Neural cell (in vitro differentiated cells): ENCODE data around the gene ANKRD2. TPM values are rescaled to one million over a fixed set of nuclear protein-coding genes. Genes with fewer than 3 reads are reported as not detected.

ENCODE experiments used
- H2AFZ ChIP-seq: fragments of 200-600, 300-800 bp; sonication (generic), shearing (Covaris generic); 2 replicates; pipeline ENCODE4 v1.6.0; 2014; ENCODE audit warnings: low read depth, mild to moderate bottlenecking, antibody characterized with exemption, low read length, moderate library complexity
- H3F3A ChIP-seq: fragments of 200-600 bp; shearing (Covaris generic); 2 replicates; pipeline ENCODE4 v1.6.1; 2016; ENCODE audit warnings: mild to moderate bottlenecking, moderate library complexity, mixed read lengths, antibody characterized with exemption, low read length; ENCODE audit not compliant: insufficient read depth, poor library complexity, severe bottlenecking
- H3K27ac ChIP-seq: fragments of 200-600, 300-800 bp; sonication (generic), shearing (Covaris generic); 2 replicates; pipeline ENCODE4 v1.5.1; 2014; ENCODE audit warnings: mild to moderate bottlenecking, low read length, moderate library complexity
- H3K27me3 ChIP-seq: fragments of 300-800, 200-600 bp; sonication (generic), shearing (Covaris generic); 2 replicates; pipeline ENCODE4 v1.6.0; 2014; ENCODE audit warnings: mild to moderate bottlenecking, low read depth, low read length, moderate library complexity; ENCODE audit not compliant: insufficient read depth
- H3K36me3 ChIP-seq: fragments of 300-800, 200-600 bp; sonication (generic), shearing (Covaris generic); 2 replicates; pipeline ENCODE4 v1.5.1; 2014; ENCODE audit warnings: mild to moderate bottlenecking, antibody characterized with exemption, low read length, moderate library complexity; ENCODE audit not compliant: insufficient read depth
- H3K4me2 ChIP-seq: fragments of 300-800, 200-600 bp; sonication (generic), shearing (Covaris generic); 2 replicates; pipeline ENCODE4 v1.6.0; 2014; ENCODE audit warnings: mild to moderate bottlenecking, low read length
- H3K4me3 ChIP-seq: fragments of 300-800, 200-600 bp; sonication (generic), shearing (Covaris generic); 2 replicates; pipeline ENCODE4 v1.5.1; 2014; ENCODE audit warnings: mild to moderate bottlenecking, low read length, moderate library complexity
- H3K79me2 ChIP-seq: fragments of 200-600 bp; shearing (Covaris generic); replicated peaks from 2 replicates; pipeline ENCODE4 v1.6.0; 2014; ENCODE audit warnings: mild to moderate bottlenecking, low read length, moderate library complexity; ENCODE audit not compliant: insufficient read depth
- H3K9ac ChIP-seq: fragments of 300-800, 200-600 bp; sonication (generic), shearing (Covaris generic); 2 replicates; pipeline ENCODE4 v1.6.1; 2016; ENCODE audit warnings: mild to moderate bottlenecking, low read length, mixed read lengths
- H3K9me2 ChIP-seq: fragments of 200-600 bp; shearing (Covaris generic); 2 replicates; pipeline ENCODE4 v1.6.1; 2016; ENCODE audit warnings: mild to moderate bottlenecking, low read length, mixed read lengths; ENCODE audit not compliant: insufficient read depth
- H3K9me3 ChIP-seq: fragments of 200-600, 300-800 bp; sonication (generic), shearing (Covaris generic); 2 replicates; pipeline ENCODE4 v1.6.1; 2016; ENCODE audit warnings: mild to moderate bottlenecking, mixed run types, low read length, moderate library complexity, mixed read lengths
- H4K20me1 ChIP-seq: fragments of 200-600 bp; shearing (Covaris generic); 2 replicates; pipeline ENCODE4 v1.6.1; 2016; ENCODE audit warnings: mild to moderate bottlenecking, mixed run types; ENCODE audit not compliant: insufficient read depth
- CTCF ChIP-seq: fragments of 450-650 bp; IDR thresholded peaks from 2 replicates; pipeline ENCODE4 v1.5.1; 2014; ENCODE audit warnings: antibody characterized with exemption, mild to moderate bottlenecking, moderate library complexity; ENCODE audit not compliant: poor library complexity, severe bottlenecking
- EP300 ChIP-seq: fragments of 450-650 bp; conservative IDR thresholded peaks from 2 replicates; pipeline ENCODE4 v1.6.1; 2014; ENCODE audit warnings: antibody characterized with exemption, mild to moderate bottlenecking, moderate library complexity; ENCODE audit not compliant: poor library complexity, severe bottlenecking
- EZH2 ChIP-seq: fragments of 200-600, 300-800 bp; shearing (Covaris generic), sonication (generic); IDR thresholded peaks from 2 replicates; pipeline ENCODE4 v1.6.1; 2014; ENCODE audit warnings: antibody characterized with exemption, low read length, borderline replicate concordance, mild to moderate bottlenecking; ENCODE audit not compliant: insufficient read depth, poor library complexity, severe bottlenecking
- MXI1 ChIP-seq: fragments of 450-650 bp; conservative IDR thresholded peaks from 2 replicates; pipeline ENCODE4 v1.6.1; 2014; ENCODE audit warnings: antibody characterized with exemption, mild to moderate bottlenecking; ENCODE audit not compliant: poor library complexity, severe bottlenecking
- POLR2AphosphoS5 ChIP-seq: IDR thresholded peaks from 2 replicates; pipeline ENCODE4 v1.6.1; 2012
- RAD21 ChIP-seq: fragments of 450-650 bp; conservative IDR thresholded peaks from 2 replicates; pipeline ENCODE4 v1.6.1; 2014; ENCODE audit warnings: antibody characterized with exemption, mild to moderate bottlenecking, moderate library complexity
- REST ChIP-seq: IDR thresholded peaks from 2 replicates; pipeline ENCODE4 v1.6.1; 2012; ENCODE audit warnings: borderline replicate concordance
- SMC3 ChIP-seq: fragments of 450-650 bp; conservative IDR thresholded peaks from 2 replicates; pipeline ENCODE4 v1.6.1; 2014; ENCODE audit warnings: antibody characterized with exemption, mild to moderate bottlenecking, moderate library complexity; ENCODE audit not compliant: poor library complexity
- TAF1 ChIP-seq: IDR thresholded peaks from 2 replicates; pipeline ENCODE4 v1.6.1; 2012; ENCODE audit warnings: low read depth
- polyA plus RNA-seq: library from polyadenylated mRNA; depleted of rRNA; stranded (reverse); fragments of >200 nt; gene quantifications from 2 replicates; pipeline ENCODE4 v1.2.3, GENCODE V29; 2014

Gene ANKRD2
- polyA plus RNA-seq, 1 donor from 2014 or later, result not detected

DNA sequence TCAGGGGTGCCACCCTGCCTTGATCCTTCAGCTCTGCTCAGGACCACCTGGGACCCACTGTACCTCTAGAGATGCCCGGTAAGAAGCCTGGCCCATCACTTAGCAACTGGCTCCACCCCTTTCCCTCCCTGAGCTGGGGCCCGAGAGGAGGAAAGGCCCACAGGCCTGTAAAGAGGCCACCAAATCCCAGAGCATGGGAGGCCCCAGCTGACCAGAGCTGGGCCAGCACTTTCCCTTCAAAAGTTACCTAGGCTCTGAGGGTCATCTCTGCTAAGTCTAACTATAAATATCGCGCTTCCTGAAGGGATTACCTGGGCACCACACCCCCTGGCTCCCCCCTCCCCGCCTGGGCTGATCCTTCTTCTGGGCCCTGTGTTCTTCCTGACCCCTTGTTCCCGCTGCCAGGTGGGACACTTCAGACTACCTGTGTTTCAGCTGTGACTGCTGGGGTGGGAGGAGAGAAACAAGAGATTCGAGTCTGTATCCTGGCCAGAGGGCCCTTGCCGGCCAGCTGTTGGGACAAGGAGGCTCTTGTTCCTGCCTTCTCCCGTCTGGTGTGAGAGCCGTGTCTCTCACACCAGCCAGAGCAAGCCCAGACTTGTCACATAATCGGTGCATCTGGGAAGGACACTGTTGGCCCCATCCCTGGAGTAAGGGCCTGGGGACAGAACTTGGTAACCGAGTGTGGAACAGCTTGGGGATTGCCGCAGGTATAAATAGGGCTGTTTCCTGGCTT is 22.8 kb upstream of the ANKRD2 start:
- no peak overlapping the region for H3K4me3 ChIP-seq

More for the DNA sequence above, 22.8 kb upstream of the ANKRD2 start:
- H3K9ac ChIP-seq, result no peak overlapping the region
- no peaks in the 10 kb centered on the region for H3K9me2 ChIP-seq
- H3K27ac ChIP-seq, result no peak overlapping the region
- H3K36me3 ChIP-seq, result no peaks in the 10 kb centered on the region
- no peaks in the 10 kb centered on the region for H3K9me3 ChIP-seq
- H2AFZ ChIP-seq, result no peak overlapping the region
- TF ChIP-seq POLR2AphosphoS5, result no peak
- no peak for TF ChIP-seq RAD21
- no peak for TF ChIP-seq EZH2
- no peak for TF ChIP-seq EP300
- TF ChIP-seq SMC3, result no peak
- TF ChIP-seq TAF1, result no peak
- TF ChIP-seq REST, result no peak
- TF ChIP-seq MXI1, result no peak
- no peak for TF ChIP-seq CTCF
- no peaks in the 10 kb centered on the region for H4K20me1 ChIP-seq
- no peaks in the 10 kb centered on the region for H3F3A ChIP-seq
- H3K4me2 ChIP-seq, result no peak overlapping the region
- H3K27me3 ChIP-seq, result no peaks in the 10 kb centered on the region
- no peaks in the 10 kb centered on the region for H3K79me2 ChIP-seq
